ENCODE results near the gene ATG9A. TPM values are rescaled to one million over a fixed set of nuclear protein-coding genes. Genes with fewer than 3 reads are reported as not detected.
A peak's percentile ranks its signal among the peaks of the same experiment; 100 is the strongest.

ATG9A gene
- total and polyA plus RNA-seq, 5 experiments from 2014 or later, result 17.7 to 53.5 (median 27.9) TPM

GRCh38 chr2:219177552-219178376, 51.7 kb downstream of the ATG9A start, which contains the start of gene RETREG2:
Gene RETREG2, plus strand, starts transcription at chr2:219178275. Its CDS starts 78 bp downstream, at chr2:219178353.
- Mint-ChIP-seq H3K27me3 (no peaks in the 10 kb centered on the region), H3K9me3 (no peaks in the 10 kb centered on the region), H3K4me1 (peaks cover 45 to 77% (median 75%) of the 10 kb centered on the region in 4 donors), H3K4me3 (peak within 1 kb of the TSS; percentile 90 to 98 (median 97)), H3K36me3 (peaks cover 5 to 46% (median 19%) of the 10 kb centered on the region in 3 donors), H3K27ac (peak within 1 kb of the TSS; percentile 96 to 99 (median 98))
- POLR2A ChIA-PET, result interaction anchor here (0.7 to 18.9 kb wide), 15 partner anchors 12 to 855 kb away, joined by 3 to 674 read pairs (median 17); partner anchors contain the start of genes ABCB6, ANKZF1, ATG9A and DNAJB2
- peak; percentile 51 to 55 for ATAC-seq
- peak; percentile 69 to 91 (median 81) for DNase-seq

- H3K27ac Mint-ChIP-seq, result peak within 1 kb of the TSS; percentile 96 to 99 (median 98)
- peaks cover 5 to 52% (median 19%) of the 10 kb centered on the region in 3 donors for H3K36me3 Mint-ChIP-seq
- peak within 1 kb of the TSS; percentile 90 to 98 (median 96) for H3K4me3 Mint-ChIP-seq
- POLR2A ChIA-PET, result interaction anchor here (0.6 to 18.9 kb wide), 22 partner anchors 12 to 854 kb away, joined by 3 to 674 read pairs (median 10); partner anchors contain the start of genes ABCB6, ANKZF1, ATG9A and DNAJB2
- H3K4me1 Mint-ChIP-seq, result peaks cover 45 to 72% (median 69%) of the 10 kb centered on the region in 4 donors
- no peaks in the 10 kb centered on the region for H3K27me3 Mint-ChIP-seq
- ATAC-seq, result peak; percentile 79 to 81
- no peaks in the 10 kb centered on the region for H3K9me3 Mint-ChIP-seq
- DNase-seq, result peak; percentile 77 to 92 (median 86)
Observed at GRCh38 chr2:219176818-219177551, 52.5 kb downstream of the ATG9A start, which contains the start of gene CNPPD1. Gene CNPPD1, minus strand, starts transcription at chr2:219176925. Its CDS starts 97 bp downstream, at chr2:219176828.

- ATAC-seq (peak; percentile 21 to 30), DNase-seq (peak in 5 of 10 donors; percentile 22 to 35 (median 25))
- POLR2A ChIA-PET, result interaction anchor here (0.6 to 18.9 kb wide), 23 partner anchors 9 to 466 kb away, joined by 3 to 674 read pairs (median 7); partner anchors contain the start of genes ABCB6, ANKZF1, ATG9A and DNAJB2
- H3K27ac Mint-ChIP-seq, result peak overlapping the region in 9 of 10 donors; percentile 82 to 99 (median 92)
- no peaks in the 10 kb centered on the region for H3K9me3 Mint-ChIP-seq
- peaks cover 5 to 52% (median 12%) of the 10 kb centered on the region in 3 donors for H3K36me3 Mint-ChIP-seq
- H3K4me3 Mint-ChIP-seq, result peak overlapping the region; percentile 82 to 98 (median 96)
- H3K4me1 Mint-ChIP-seq, result peaks cover 44 to 69% (median 67%) of the 10 kb centered on the region in 4 donors
- H3K27me3 Mint-ChIP-seq, result no peaks in the 10 kb centered on the region
Observed at GRCh38 chr2:219175928-219176817, 53.3 kb downstream of the ATG9A start.

GRCh38 chr2:219175486-219175885, 54.0 kb downstream of the ATG9A start:
- POLR2A ChIA-PET, result interaction anchor here (0.7 to 18.9 kb wide), 14 partner anchors 9 to 465 kb away, joined by 3 to 674 read pairs (median 12); partner anchors contain the start of genes ANKZF1, ATG9A, DNAJB2 and GLB1L
- peaks cover 40 to 66% (median 62%) of the 10 kb centered on the region in 4 donors for H3K4me1 Mint-ChIP-seq
- H3K36me3 Mint-ChIP-seq, result peaks cover 5 to 50% (median 8%) of the 10 kb centered on the region in 3 donors
- H3K9me3 Mint-ChIP-seq, result no peaks in the 10 kb centered on the region
- peak overlapping the region; percentile 82 to 98 (median 96) for H3K4me3 Mint-ChIP-seq
- no peak for ATAC-seq
- no peaks in the 10 kb centered on the region for H3K27me3 Mint-ChIP-seq
- H3K27ac Mint-ChIP-seq, result peak overlapping the region in 9 of 10 donors; percentile 82 to 99 (median 91)
- DNase-seq, result no peak

- ATAC-seq (no peak), DNase-seq (no peak)
- Mint-ChIP-seq H3K27ac (peak overlapping the region in 7 of 10 donors; percentile 63 to 92 (median 76)), H3K36me3 (peaks cover 5 to 43% (median 8%) of the 10 kb centered on the region in 3 donors), H3K4me1 (peaks cover 37 to 59% (median 56%) of the 10 kb centered on the region in 4 donors), H3K4me3 (peak overlapping the region; percentile 50 to 98 (median 72)), H3K27me3 (no peaks in the 10 kb centered on the region), H3K9me3 (no peaks in the 10 kb centered on the region)
- POLR2A ChIA-PET, result interaction anchor here (1.1 to 18.9 kb wide), 6 partner anchors 10 to 104 kb away, joined by 3 to 674 read pairs (median 36); partner anchors contain the start of genes DNAJB2, TUBA4A, TUBA4B and ZFAND2B
Observed at GRCh38 chr2:219174801-219175200, 54.6 kb downstream of the ATG9A start.

GRCh38 chr2:219174146-219174545, 55.3 kb downstream of the ATG9A start:
- ATAC-seq (no peak), DNase-seq (no peak)
- peak overlapping the region in 9 of 10 donors; percentile 50 to 98 (median 69) for H3K4me3 Mint-ChIP-seq
- no peaks in the 10 kb centered on the region for H3K27me3 Mint-ChIP-seq
- POLR2A ChIA-PET, result interaction anchor here (3.9 to 18.9 kb wide), 3 partner anchors 9 to 78 kb away, joined by 39 to 674 read pairs (median 111); partner anchors contain the start of genes TUBA4A, TUBA4B and ZFAND2B
- H3K36me3 Mint-ChIP-seq, result peaks cover 5 to 43% (median 8%) of the 10 kb centered on the region in 3 donors
- H3K9me3 Mint-ChIP-seq, result no peaks in the 10 kb centered on the region
- peak overlapping the region in 9 of 10 donors; percentile 60 to 95 (median 81) for H3K27ac Mint-ChIP-seq
- peaks cover 34 to 54% (median 49%) of the 10 kb centered on the region in 4 donors for H3K4me1 Mint-ChIP-seq

GRCh38 chr2:219173176-219173575, 56.3 kb downstream of the ATG9A start:
- no peak for DNase-seq
- no peaks in the 10 kb centered on the region for H3K9me3 Mint-ChIP-seq
- H3K27me3 Mint-ChIP-seq, result no peaks in the 10 kb centered on the region
- H3K36me3 Mint-ChIP-seq, result peaks cover 5 to 43% (median 8%) of the 10 kb centered on the region in 3 donors
- ATAC-seq, result no peak
- peak overlapping the region in 1 of 10 donors; percentile 38 for H3K4me3 Mint-ChIP-seq
- POLR2A ChIA-PET, result interaction anchor here (2.7 to 18.9 kb wide), 2 partner anchors 8 to 29 kb away, joined by 13 to 674 read pairs; partner anchors contain the start of gene ZFAND2B
- peak overlapping the region in 3 of 10 donors; percentile 32 to 76 (median 53) for H3K27ac Mint-ChIP-seq
- H3K4me1 Mint-ChIP-seq, result peaks cover 27 to 48% (median 43%) of the 10 kb centered on the region in 4 donors

GRCh38 chr2:219172231-219173154, 56.9 kb downstream of the ATG9A start:
- peaks cover 5 to 43% (median 8%) of the 10 kb centered on the region in 3 donors for H3K36me3 Mint-ChIP-seq
- H3K4me1 Mint-ChIP-seq, result peaks cover 27 to 48% (median 40%) of the 10 kb centered on the region in 4 donors
- POLR2A ChIA-PET, result interaction anchor here (1.2 to 18.9 kb wide), 4 partner anchors 9 to 57 kb away, joined by 4 to 674 read pairs (median 9); partner anchors contain the start of genes ANKZF1, ATG9A, NHEJ1 and ZFAND2B

GRCh38 chr2:219171231-219171651, 58.2 kb downstream of the ATG9A start:
- Mint-ChIP-seq H3K27ac (peak overlapping the region in 8 of 10 donors; percentile 21 to 89 (median 48)), H3K36me3 (peaks cover 5 to 43% (median 8%) of the 10 kb centered on the region in 3 donors), H3K4me3 (peak overlapping the region in 1 of 10 donors; percentile 60), H3K9me3 (no peaks in the 10 kb centered on the region), H3K4me1 (peaks cover 22 to 46% (median 35%) of the 10 kb centered on the region in 4 donors), H3K27me3 (no peaks in the 10 kb centered on the region)
- ATAC-seq (peak; percentile 65 to 74), DNase-seq (peak in 7 of 10 donors; percentile 20 to 62 (median 37))
- POLR2A ChIA-PET, result interaction anchor here (0.5 to 18.9 kb wide), 7 partner anchors 10 to 790 kb away, joined by 3 to 674 read pairs (median 4); partner anchors contain the start of genes ANKZF1, ATG9A, GLB1L and STK16

More at GRCh38 chr2:219172231-219173154, 56.9 kb downstream of the ATG9A start:
- ATAC-seq (no peak), DNase-seq (no peak)
- Mint-ChIP-seq H3K4me3 (peak overlapping the region in 2 of 10 donors; percentile 14 to 38), H3K9me3 (no peaks in the 10 kb centered on the region), H3K27ac (peak overlapping the region in 6 of 10 donors; percentile 27 to 76 (median 42)), H3K27me3 (no peaks in the 10 kb centered on the region)

Measured in naive thymus-derived CD8-positive, alpha-beta T cell (primary cell).